ENCODE results near the gene SSR1.

Gene SSR1

DNA sequence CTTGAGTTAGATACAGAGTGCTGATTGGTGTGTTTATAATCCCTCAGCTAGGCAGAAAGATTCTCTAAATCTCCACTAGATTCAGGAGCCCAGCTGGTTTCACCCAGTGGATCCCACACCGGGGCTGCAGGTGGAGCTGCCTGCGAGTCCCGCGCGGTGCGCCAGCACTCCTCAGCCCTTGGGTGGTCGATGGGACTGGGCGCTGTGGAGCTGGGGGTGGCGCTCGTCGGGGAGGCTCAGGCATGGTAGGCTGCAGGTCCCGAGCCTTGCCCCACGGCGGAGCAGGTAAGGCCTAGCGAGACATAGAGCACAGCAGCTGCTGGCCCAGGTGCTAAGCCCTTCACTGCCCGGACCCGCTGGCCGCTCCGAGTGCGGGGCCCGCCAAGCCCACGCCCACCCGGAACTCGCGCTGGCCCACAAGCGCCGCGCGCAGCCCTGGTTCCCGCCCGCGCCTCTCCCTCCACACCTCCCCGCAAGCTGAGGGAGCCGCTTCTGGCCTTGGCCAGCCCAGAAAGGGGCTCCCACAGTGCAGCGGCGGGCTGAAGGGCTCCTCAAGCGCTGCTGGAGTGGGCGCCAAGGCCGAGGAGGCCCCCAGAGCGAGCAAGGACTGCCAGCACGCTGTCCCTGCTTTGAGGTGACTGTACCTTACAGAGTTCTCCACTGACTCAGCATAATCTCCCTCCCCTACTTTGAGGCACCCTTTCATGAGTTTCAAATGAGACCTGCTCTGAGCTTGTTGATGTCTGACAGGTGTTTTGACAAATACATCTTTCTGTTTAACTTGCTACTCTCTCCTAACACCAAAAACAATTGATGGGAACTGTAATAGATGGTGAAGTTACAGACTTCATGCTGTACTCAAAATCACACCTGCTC lies 3.9 kb upstream of the SSR1 start:
- H3K27ac ChIP-seq (replicated peaks), result no peak overlapping the region
- TF ChIP-seq GABPA (IDR thresholded peaks at IDR 0.05; ENCODE audit: low read depth) (no peak), POLR2AphosphoS5 (IDR thresholded peaks at IDR 0.05; ENCODE audit: low read depth) (no peak), REST (IDR thresholded peaks at IDR 0.05; ENCODE audit: insufficient replicate concordance, low read depth) (no peak), SPI1 (IDR thresholded peaks at IDR 0.05; ENCODE audit: borderline replicate concordance, low read depth) (no peak)
- TF ChIP-seq, protein P1, sequence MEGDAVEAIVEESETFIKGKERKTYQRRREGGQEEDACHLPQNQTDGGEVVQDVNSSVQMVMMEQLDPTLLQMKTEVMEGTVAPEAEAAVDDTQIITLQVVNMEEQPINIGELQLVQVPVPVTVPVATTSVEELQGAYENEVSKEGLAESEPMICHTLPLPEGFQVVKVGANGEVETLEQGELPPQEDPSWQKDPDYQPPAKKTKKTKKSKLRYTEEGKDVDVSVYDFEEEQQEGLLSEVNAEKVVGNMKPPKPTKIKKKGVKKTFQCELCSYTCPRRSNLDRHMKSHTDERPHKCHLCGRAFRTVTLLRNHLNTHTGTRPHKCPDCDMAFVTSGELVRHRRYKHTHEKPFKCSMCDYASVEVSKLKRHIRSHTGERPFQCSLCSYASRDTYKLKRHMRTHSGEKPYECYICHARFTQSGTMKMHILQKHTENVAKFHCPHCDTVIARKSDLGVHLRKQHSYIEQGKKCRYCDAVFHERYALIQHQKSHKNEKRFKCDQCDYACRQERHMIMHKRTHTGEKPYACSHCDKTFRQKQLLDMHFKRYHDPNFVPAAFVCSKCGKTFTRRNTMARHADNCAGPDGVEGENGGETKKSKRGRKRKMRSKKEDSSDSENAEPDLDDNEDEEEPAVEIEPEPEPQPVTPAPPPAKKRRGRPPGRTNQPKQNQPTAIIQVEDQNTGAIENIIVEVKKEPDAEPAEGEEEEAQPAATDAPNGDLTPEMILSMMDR (IDR thresholded peaks at IDR 0.05; ENCODE audit: insufficient read depth, low read length), result no peak
- no peaks in the 10 kb centered on the region for H3K27me3 ChIP-seq (ENCODE audit: insufficient read depth, poor library complexity, severe bottlenecking)
- no peak for DNase-seq (ENCODE audit: low read depth in 1 of 2, low spot score in 1 of 2)
- H3K4me3 ChIP-seq (replicated peaks; ENCODE audit: insufficient read depth, low read length), result no peak overlapping the region

- no peak overlapping the region for H3K27ac ChIP-seq (replicated peaks)
- DNase-seq (ENCODE audit: low read depth in 1 of 2, low spot score in 1 of 2), result no peak
- H3K27me3 ChIP-seq (ENCODE audit: insufficient read depth, poor library complexity, severe bottlenecking), result no peaks in the 10 kb centered on the region
These were observed 3.0 kb upstream of the SSR1 start for GRCh38 chr6:7315948-7316365.

More at GRCh38 chr6:7315948-7316365, 3.0 kb upstream of the SSR1 start:
- H3K4me3 ChIP-seq (replicated peaks; ENCODE audit: insufficient read depth, low read length), result no peak overlapping the region
- TF ChIP-seq SPI1 (IDR thresholded peaks at IDR 0.05; ENCODE audit: borderline replicate concordance, low read depth), result no peak
- TF ChIP-seq, protein P1 (IDR thresholded peaks at IDR 0.05; ENCODE audit: insufficient read depth, low read length), result no peak
- TF ChIP-seq REST (IDR thresholded peaks at IDR 0.05; ENCODE audit: insufficient replicate concordance, low read depth), result no peak
- TF ChIP-seq POLR2AphosphoS5 (IDR thresholded peaks at IDR 0.05; ENCODE audit: low read depth), result no peak
- no peak for TF ChIP-seq GABPA (IDR thresholded peaks at IDR 0.05; ENCODE audit: low read depth)

All from HL-60 (cell line).